HG02840 (cell line): Measurements from ENCODE around the gene GMCL1.
A peak's percentile ranks its signal among the peaks of the same experiment; 100 is the strongest.
"Not testable (repeated sequence)": the region's sequence is repeated elsewhere in the genome, so short reads cannot be mapped to it uniquely, and the experiment has no call there.

Experiments
- ATAC-seq: cut with Tn5 transposase; IDR thresholded peaks from one replicate; pipeline ENCODE4 v1.9.1; 2021; ENCODE audit warnings: mild to moderate bottlenecking, moderate library complexity, moderate number of reproducible peaks; ENCODE audit not compliant: unreplicated experiment, low FRiP score

GMCL1 gene

GRCh38 chr2:69807821-69808540, 21.5 kb upstream of the GMCL1 start:
- ATAC-seq, result no peak

DNA sequence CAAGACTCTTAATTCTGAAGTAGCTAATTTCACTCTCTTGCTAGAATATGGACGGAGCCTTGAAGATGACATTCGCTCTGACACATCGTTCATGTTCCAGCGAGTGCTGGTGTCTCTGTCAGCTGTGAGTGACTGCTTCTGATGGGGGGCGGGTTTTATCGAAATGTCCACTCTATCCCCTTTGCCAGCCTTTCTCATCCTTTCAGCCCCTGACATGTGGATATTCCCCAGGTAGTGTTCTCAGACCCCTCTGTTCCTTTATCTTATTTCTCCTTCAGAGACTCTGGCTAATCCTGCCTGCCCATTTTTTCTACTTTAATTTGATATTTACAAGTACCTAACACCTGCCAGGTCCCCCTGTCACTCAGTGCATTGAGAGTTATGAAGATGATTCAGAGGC, 18.9 kb upstream of the GMCL1 start:
- no peak for ATAC-seq

- no peak for ATAC-seq
Observed at GRCh38 chr2:69811018-69811417, 18.4 kb upstream of the GMCL1 start.

DNA sequence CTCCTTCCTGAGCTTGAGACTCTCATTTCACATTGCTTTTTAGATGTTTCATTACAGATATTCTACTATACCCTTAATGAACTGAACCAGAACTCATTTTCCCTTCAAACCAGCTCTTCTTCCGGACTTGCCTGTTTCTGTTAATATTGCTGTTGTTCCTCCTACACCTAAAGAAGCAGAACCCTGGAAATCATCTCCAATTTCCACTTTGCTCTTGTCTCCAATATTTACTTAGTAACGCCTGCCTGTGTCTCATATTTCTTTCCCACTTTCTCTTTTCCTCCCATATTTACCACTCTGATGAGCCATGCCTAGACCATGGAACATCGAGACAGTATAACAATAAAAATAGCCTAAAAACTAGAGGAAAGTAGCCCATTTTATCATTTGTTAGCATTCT, 17.9 kb upstream of the GMCL1 start:
- ATAC-seq, result no peak

GRCh38 chr2:69815717-69816116, 13.7 kb upstream of the GMCL1 start:
- no peak for ATAC-seq

GRCh38 chr2:69816923-69817542, 12.4 kb upstream of the GMCL1 start:
- no peak for ATAC-seq

GRCh38 chr2:69817729-69818501, 11.5 kb upstream of the GMCL1 start:
- no peak for ATAC-seq

GRCh38 chr2:69827796-69828540, 1.5 kb upstream of the GMCL1 start:
- no peak for ATAC-seq

DNA sequence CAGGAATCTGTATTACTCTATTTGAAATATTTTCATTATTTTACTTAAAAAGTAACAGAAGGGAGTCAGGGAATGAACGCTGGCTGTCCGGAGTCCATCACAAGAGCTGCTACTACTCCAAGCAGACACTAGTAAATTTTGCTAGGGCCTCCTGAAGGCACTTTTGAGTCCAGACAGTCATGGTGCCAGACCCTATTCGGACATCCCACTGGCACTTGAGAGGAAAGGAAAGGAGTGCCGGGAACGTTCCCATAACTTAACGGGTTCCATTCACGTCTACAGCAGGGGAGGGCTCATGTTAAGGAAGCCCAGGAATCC, 563 bp upstream of the GMCL1 start:
- ATAC-seq, result no peak

DNA sequence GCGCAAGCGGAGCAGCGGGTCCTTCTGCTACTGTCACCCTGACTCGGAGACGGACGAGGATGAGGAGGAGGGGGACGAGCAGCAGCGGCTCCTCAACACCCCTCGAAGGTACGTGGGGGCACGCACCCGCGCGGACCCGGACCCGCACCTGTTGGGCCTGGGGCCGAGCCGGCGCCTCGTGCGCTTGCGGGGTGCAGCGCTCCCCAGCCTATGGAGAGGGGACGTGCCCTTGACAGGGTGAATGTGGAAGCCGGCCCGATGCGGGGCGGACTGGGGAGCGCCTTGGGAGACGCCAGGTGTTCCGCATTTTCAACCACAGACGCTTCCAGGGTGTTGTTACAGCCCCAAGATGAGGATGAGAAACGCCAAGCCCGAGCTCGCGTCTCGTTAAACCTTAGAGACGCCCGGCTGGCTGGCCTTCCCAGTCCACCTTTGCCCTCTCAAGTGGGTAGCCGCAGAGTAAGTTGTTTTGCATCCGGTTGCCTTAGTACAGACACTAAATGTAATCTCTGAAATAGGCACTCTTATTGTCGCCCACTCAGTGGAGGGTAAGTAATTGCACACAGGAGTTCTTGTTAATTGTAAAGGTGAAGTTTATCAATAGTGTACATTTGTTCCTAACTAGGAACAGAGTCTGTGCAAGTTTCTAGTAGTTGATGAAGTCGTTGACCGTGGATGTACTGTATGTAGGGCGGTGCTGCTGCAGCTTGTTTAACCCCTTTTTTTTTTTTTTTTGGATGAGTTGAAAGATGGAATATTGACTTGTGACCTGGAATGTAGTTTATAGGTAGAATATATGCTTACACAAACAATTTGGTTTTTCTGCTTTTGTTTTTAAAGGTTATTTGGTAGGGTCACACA, 815 bp downstream of the GMCL1 start:
- ATAC-seq, result peak; percentile 25

- not testable (repeated sequence) for ATAC-seq
Observed at GRCh38 chr2:69830906-69831241, 1.4 kb downstream of the GMCL1 start.

DNA sequence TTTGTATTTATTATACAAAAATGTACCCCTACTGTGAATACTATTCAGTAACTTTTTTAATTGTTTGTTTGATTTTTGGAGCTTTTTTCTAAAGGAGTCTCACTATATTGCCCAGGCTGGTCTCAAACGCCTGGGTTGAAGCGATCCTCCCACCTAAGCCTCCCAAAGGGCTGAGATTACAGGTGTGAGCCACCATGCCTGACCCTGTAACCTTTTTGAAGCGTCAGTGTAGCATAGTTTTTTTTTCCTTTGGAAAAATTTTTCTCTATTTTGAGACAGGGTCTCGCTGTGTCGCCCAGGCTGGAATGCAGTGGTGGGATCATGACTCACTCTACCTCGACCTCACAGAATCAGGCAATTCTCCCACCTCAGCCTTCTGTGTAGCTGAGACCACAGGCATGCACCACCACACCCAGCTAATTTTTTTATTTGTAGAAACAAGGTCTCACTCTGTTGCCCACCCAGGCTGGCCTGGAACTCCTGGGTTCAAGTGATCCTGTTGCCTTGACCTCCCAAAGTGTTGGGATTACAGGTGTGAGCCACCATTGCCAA, 2.0 kb downstream of the GMCL1 start:
- no peak for ATAC-seq

- no peak for ATAC-seq
Observed at GRCh38 chr2:69833752-69834151, 4.3 kb downstream of the GMCL1 start.

GRCh38 chr2:69835666-69836065, 6.2 kb downstream of the GMCL1 start:
- ATAC-seq, result no peak

DNA sequence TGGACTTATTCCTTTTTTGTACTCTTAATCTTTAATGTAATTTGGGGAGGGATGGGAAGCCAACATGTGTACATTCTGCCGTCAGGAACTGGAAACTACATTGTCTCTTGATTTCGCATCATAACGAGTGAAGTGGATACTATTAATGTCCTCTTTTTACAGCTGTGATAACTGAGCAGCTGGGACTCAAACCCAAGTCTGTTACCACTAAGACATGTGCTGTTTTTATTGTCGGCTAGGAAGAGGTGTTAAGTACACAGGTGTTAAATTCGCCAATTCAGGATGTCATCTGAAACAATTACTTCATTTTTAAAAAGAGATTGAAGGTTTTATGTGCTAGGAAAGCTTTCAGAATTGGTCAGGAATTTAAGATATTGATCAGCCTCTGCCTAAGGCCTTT, 6.9 kb downstream of the GMCL1 start:
- ATAC-seq, result no peak

DNA sequence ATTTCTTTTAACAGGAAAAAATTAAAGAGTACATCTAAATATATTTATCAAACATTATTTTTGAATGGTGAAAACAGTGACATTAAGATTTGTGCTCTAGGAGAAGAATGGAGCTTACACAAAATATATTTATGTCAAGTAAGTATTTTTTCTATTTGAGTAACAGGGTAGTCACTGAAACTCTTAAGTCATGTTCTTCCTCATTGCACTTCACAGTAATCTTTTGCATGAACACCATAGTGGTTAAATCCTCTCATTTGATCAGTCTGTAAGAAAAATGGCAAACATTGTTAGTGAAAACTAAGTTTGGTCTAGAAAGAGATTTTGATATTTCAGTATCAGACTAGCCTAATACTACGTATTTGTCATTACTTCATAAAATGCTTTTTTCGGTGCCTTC, 8.1 kb downstream of the GMCL1 start:
- no peak for ATAC-seq

GRCh38 chr2:69843993-69844392, 14.5 kb downstream of the GMCL1 start:
- no peak for ATAC-seq

DNA sequence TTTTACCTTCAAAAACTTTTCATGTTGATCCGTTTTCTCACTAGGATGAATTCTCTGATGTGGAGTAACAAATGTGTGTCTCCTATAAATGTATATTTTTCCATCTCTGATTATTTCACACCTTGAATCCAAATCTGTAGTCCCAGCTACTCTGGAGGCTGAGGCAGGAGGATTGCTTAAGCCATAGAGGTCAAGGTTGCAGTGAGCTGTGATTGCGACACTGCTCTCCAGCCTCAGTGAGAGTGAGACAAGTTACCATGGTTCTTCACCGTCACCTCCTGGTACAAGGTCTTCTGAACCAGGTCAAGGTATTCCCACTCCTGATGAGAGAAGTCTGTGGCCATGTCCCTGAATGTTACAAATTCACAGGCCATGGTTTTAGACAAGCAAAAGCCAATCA, 15.1 kb downstream of the GMCL1 start:
- no peak for ATAC-seq

DNA sequence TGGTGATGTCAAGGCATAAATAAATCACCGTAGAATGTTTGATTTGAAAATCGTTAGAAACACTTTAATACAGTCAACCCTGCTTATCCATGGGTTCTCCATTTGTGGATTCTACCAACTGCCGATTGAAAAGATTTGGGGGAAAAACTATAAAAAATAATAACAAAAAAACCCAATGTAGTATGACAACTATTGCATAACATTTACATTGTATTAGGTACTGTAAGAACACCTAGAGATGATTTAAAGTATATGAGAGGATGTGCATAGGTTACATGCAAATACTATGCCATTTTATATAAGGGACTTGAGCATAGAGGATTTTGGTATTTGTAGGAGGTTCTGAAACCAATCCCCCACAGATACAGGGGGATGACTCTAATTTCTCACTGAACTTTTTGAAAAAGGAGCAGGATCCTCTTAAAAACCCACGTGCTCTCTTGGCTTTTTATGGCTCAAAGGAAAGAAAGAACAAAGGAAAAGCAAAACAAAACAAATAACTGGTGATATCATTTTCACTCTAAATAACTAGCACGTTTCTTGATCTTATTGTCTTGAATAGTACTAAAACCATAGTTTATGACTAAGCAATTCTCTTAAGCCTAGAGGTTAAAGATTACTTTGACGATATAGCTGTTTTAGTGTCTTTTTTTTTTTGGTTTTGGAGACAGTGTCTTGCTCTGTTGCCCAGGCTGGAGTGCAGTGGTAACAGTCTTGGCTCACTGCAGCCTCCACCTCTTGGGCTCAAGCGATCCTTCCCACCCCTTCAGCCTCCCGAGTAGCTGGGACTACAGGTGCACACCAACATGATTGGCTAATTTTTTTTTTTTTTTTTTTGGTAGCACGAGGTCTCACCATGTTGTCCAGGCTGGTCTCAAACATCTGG, 17.0 kb downstream of the GMCL1 start:
- no peak for ATAC-seq
